H1 (cell line): ENCODE data around the gene RND3. TPM values are rescaled to one million over a fixed set of nuclear protein-coding genes. Genes with fewer than 3 reads are reported as not detected.

Source experiments
- CTCF ChIA-PET: fragments of 300-600 bp; sonication (Branson Sonifier 250); formaldehyde crosslinking; loops from one replicate; lab custom pipeline; 2021; ENCODE audit not compliant: partially characterized antibody; lab: Charles Lee
- POLR2A ChIA-PET: fragments of 300-600 bp; sonication (Branson Sonifier 250); formaldehyde crosslinking; loops from one replicate; lab custom pipeline; 2021; ENCODE audit warnings: inconsistent platforms; ENCODE audit not compliant: partially characterized antibody; lab: Charles Lee
- DNase-seq, 2 experiments: peaks; one replicate each; pipeline versions ENCODE4 v3.0.0 to v3.0.0-alpha.2; 2010 to 2022; ENCODE audit warnings: low spot score in 2 of 2, low read depth in 1 of 2, mixed read lengths in 1 of 2
- FAIRE-seq: peaks from 2 replicates; lab custom pipeline; 2011; peaks lifted over from hg19 to GRCh38; lab: Jason Lieb, UNC
- H2AFZ ChIP-seq: 2 replicates; pipeline ENCODE4 v1.8.1; 2012; ENCODE audit warnings: low read length, inconsistent platforms
- H2AK5ac ChIP-seq: 2 replicates; pipeline ENCODE4 v1.6.1; 2013; ENCODE audit warnings: low read depth, low read length
- H2BK120ac ChIP-seq: replicated peaks from 2 replicates; pipeline ENCODE3; 2013; ENCODE audit warnings: low read depth, low read length, inconsistent platforms
- H2BK12ac ChIP-seq: 2 replicates; pipeline ENCODE4 v1.6.1; 2013; ENCODE audit warnings: low read depth, low read length
- H2BK15ac ChIP-seq: 2 replicates; pipeline ENCODE4 v1.6.1; 2013; ENCODE audit warnings: low read length
- H2BK20ac ChIP-seq: 2 replicates; pipeline ENCODE4 v1.6.1; 2013; ENCODE audit warnings: low read length
- H2BK5ac ChIP-seq: 2 replicates; pipeline ENCODE4 v1.6.1; 2013; ENCODE audit warnings: low read depth, low read length
- H3K14ac ChIP-seq: 2 replicates; pipeline ENCODE4 v1.6.1; 2013; ENCODE audit warnings: inconsistent platforms; ENCODE audit not compliant: insufficient read length
- H3K18ac ChIP-seq: 2 replicates; pipeline ENCODE4 v1.6.1; 2013; ENCODE audit warnings: low read length; ENCODE audit errors: extremely low read depth
- H3K23ac ChIP-seq: 2 replicates; pipeline ENCODE4 v1.6.1; 2013; ENCODE audit warnings: inconsistent platforms; ENCODE audit not compliant: insufficient read length
- H3K23me2 ChIP-seq: 2 replicates; pipeline ENCODE4 v1.6.1; 2013; ENCODE audit warnings: low read depth, low read length
- H3K27ac ChIP-seq: 2 replicates; pipeline ENCODE4 v1.6.1; 2011; ENCODE audit warnings: low read depth, low read length, inconsistent platforms
- H3K27me3 ChIP-seq, 4 experiments: replicated peaks in 1 of 4; 1 replicate in 1 of 4; 2 replicates in 3 of 4; pipeline versions ENCODE4 v1.6.1 to v1.8.1; 2011 to 2013; ENCODE audit warnings: low read length in 3 of 4, mild to moderate bottlenecking in 3 of 4, inconsistent platforms in 2 of 4, mixed read lengths in 2 of 4, moderate library complexity in 1 of 4; ENCODE audit not compliant: control insufficient read depth in 3 of 4, insufficient read depth in 3 of 4; ENCODE audit errors: extremely low read depth in 1 of 4
- H3K36me3 ChIP-seq, 4 experiments: 2 replicates each; pipeline versions ENCODE4 v1.6.1 to v1.8.1; 2011 to 2013; ENCODE audit warnings: mild to moderate bottlenecking in 4 of 4, low read length in 3 of 4, moderate library complexity in 2 of 4, control low read depth in 1 of 4, inconsistent platforms in 1 of 4; ENCODE audit not compliant: insufficient read depth in 4 of 4, control insufficient read depth in 2 of 4
- H3K4ac ChIP-seq: replicated peaks from 2 replicates; pipeline ENCODE3; 2013; ENCODE audit warnings: low read length, low read depth, mixed read lengths, inconsistent platforms; ENCODE audit not compliant: insufficient read length
- H3K4me1 ChIP-seq, 4 experiments: replicated peaks in 1 of 4; 1 replicate in 1 of 4; 2 replicates in 3 of 4; pipeline versions ENCODE4 v1.6.1 to v1.8.1; 2011 to 2013; ENCODE audit warnings: low read length in 3 of 4, inconsistent platforms in 2 of 4, mixed read lengths in 1 of 4; ENCODE audit not compliant: insufficient read depth in 4 of 4, control insufficient read depth in 3 of 4
- H3K4me2 ChIP-seq, 2 experiments: 2 replicates each; pipeline versions ENCODE4 v1.6.1 to v1.8.1; 2011 to 2013; ENCODE audit warnings: low read depth in 2 of 2, low read length in 2 of 2, control low read depth in 1 of 2, inconsistent platforms in 1 of 2, mild to moderate bottlenecking in 1 of 2; ENCODE audit not compliant: insufficient read depth in 1 of 2
- H3K4me3 ChIP-seq, 4 experiments: fragments of 200-600, 300-600 bp in 1 of 4; sonication (generic), shearing (Covaris generic), sonication (Bioruptor Twin) in 1 of 4; 2 replicates each; pipeline versions ENCODE4 v1.5.1 to v1.8.1; 2011 to 2016; ENCODE audit warnings: low read length in 4 of 4, low read depth in 3 of 4, control low read depth in 2 of 4, inconsistent platforms in 2 of 4, mild to moderate bottlenecking in 2 of 4, mixed read lengths in 1 of 4, moderate library complexity in 1 of 4; ENCODE audit not compliant: insufficient read depth in 2 of 4; ENCODE audit errors: extremely low read depth in 1 of 4
- H3K56ac ChIP-seq: replicated peaks from 2 replicates; pipeline ENCODE3; 2013; ENCODE audit warnings: low read depth, mild to moderate bottlenecking, mixed read lengths, low read length, inconsistent platforms; ENCODE audit not compliant: insufficient read length
- H3K79me1 ChIP-seq: 2 replicates; pipeline ENCODE4 v1.6.1; 2013; ENCODE audit warnings: low read depth, low read length, control low read depth
- H3K79me2 ChIP-seq, 2 experiments: 2 replicates each; pipeline versions ENCODE4 v1.6.1 to v1.8.1; 2012 to 2013; ENCODE audit warnings: low read length in 2 of 2, mild to moderate bottlenecking in 2 of 2, inconsistent platforms in 1 of 2; ENCODE audit not compliant: insufficient read depth in 2 of 2, control insufficient read depth in 1 of 2
- H3K9ac ChIP-seq, 4 experiments: replicated peaks in 1 of 4; 1 replicate in 1 of 4; 2 replicates in 3 of 4; pipeline versions ENCODE4 v1.6.1 to v1.8.1; 2011 to 2013; ENCODE audit warnings: low read depth in 3 of 4, low read length in 3 of 4, control low read depth in 2 of 4, mild to moderate bottlenecking in 2 of 4, moderate library complexity in 2 of 4, inconsistent platforms in 1 of 4; ENCODE audit errors: extremely low read depth in 1 of 4
- H3K9me3 ChIP-seq, 2 experiments: 2 replicates each; pipeline versions ENCODE4 v1.6.1 to v1.8.1; 2012 to 2013; ENCODE audit warnings: mild to moderate bottlenecking in 2 of 2, moderate library complexity in 2 of 2, control low read depth in 1 of 2, inconsistent platforms in 1 of 2, low read depth in 1 of 2, low read length in 1 of 2, mixed read lengths in 1 of 2; ENCODE audit not compliant: insufficient read depth in 2 of 2
- H4K20me1 ChIP-seq, 2 experiments: replicated peaks in 1 of 2; 2 replicates each; pipeline versions ENCODE3 to v1.8.1; 2011 to 2013; ENCODE audit warnings: inconsistent platforms in 2 of 2, low read length in 2 of 2, mild to moderate bottlenecking in 1 of 2; ENCODE audit not compliant: insufficient read depth in 2 of 2, control insufficient read depth in 1 of 2
- H4K5ac ChIP-seq: 2 replicates; pipeline ENCODE4 v1.6.1; 2013; ENCODE audit warnings: low read length, low read depth, mixed read lengths, inconsistent platforms; ENCODE audit not compliant: insufficient read length
- H4K8ac ChIP-seq: 2 replicates; pipeline ENCODE4 v1.8.0; 2013; ENCODE audit warnings: mild to moderate bottlenecking, moderate library complexity, low read length, inconsistent platforms; ENCODE audit not compliant: insufficient read depth; ENCODE audit errors: extremely low read depth
- H4K91ac ChIP-seq: replicated peaks from 2 replicates; pipeline ENCODE3; 2013; ENCODE audit warnings: low read length, mixed read lengths, inconsistent platforms; ENCODE audit not compliant: insufficient read length
- BACH1 ChIP-seq: IDR thresholded peaks from 2 replicates; pipeline ENCODE4 v1.6.1; 2012; ENCODE audit warnings: low read length, improper control_type of control experiment
- CEBPB ChIP-seq: IDR thresholded peaks from 2 replicates; pipeline ENCODE4 v1.6.1; 2012; ENCODE audit warnings: low read depth, low read length
- CHD1 ChIP-seq: IDR thresholded peaks from 2 replicates; pipeline ENCODE4 v1.6.1; 2012; ENCODE audit warnings: low read depth, low read length, improper control_type of control experiment
- CREB1 ChIP-seq: IDR thresholded peaks from 2 replicates; pipeline ENCODE4 v1.6.1; 2012; ENCODE audit warnings: inconsistent platforms
- HDAC2 ChIP-seq, 2 experiments: fragments of 300-600 bp in 1 of 2; sonication (generic) in 1 of 2; IDR thresholded peaks; 2 replicates each; pipeline ENCODE4 v1.6.1; 2011 to 2012; ENCODE audit warnings: low read depth in 2 of 2, low read length in 2 of 2, mild to moderate bottlenecking in 2 of 2, moderate library complexity in 2 of 2, borderline replicate concordance in 1 of 2, inconsistent platforms in 1 of 2
- JUN ChIP-seq: IDR thresholded peaks from 2 replicates; pipeline ENCODE4 v1.6.1; 2011; ENCODE audit warnings: low read depth, mild to moderate bottlenecking, improper control_type of control experiment, low read length
- POU5F1 ChIP-seq: IDR thresholded peaks from 2 replicates; pipeline ENCODE4 v1.6.1; 2011; ENCODE audit warnings: low read depth, mild to moderate bottlenecking, low read length, moderate library complexity
- SIX5 ChIP-seq: IDR thresholded peaks from 2 replicates; pipeline ENCODE4 v1.6.1; 2011; ENCODE audit warnings: mild to moderate bottlenecking, low read depth, low read length
- TAF7 ChIP-seq: optimal IDR thresholded peaks from 2 replicates; pipeline ENCODE3; 2011; ENCODE audit warnings: low read depth, mild to moderate bottlenecking, inconsistent platforms, low read length, moderate library complexity, borderline replicate concordance
- TCF12 ChIP-seq: IDR thresholded peaks from 2 replicates; pipeline ENCODE4 v1.6.1; 2011; ENCODE audit warnings: low read depth, mild to moderate bottlenecking, low read length
- WGBS, 2 experiments: shearing (Covaris generic) in 1 of 2; methylation state at CpG; one replicate each; pipeline versions ENCODE4 v1.1.6 to v1.1.7; 2013 to 2015; ENCODE audit warnings: low lambda C conversion rate in 2 of 2, mixed read lengths in 2 of 2, inconsistent platforms in 1 of 2, low coverage in 1 of 2, missing lambda C conversion rate in 1 of 2; ENCODE audit not compliant: insufficient replicate concordance in 2 of 2, insufficient coverage in 1 of 2, insufficient read length in 1 of 2; ENCODE audit errors: extremely low coverage in 1 of 2, missing lambda C conversion rate in 1 of 2; 5-methylcytosine and 5-hydroxymethylcytosine counted together
- polyA plus RNA-seq, 7 experiments: library from polyadenylated mRNA; depleted of rRNA in 3 of 7; stranded (reverse) in 5 of 7; unstranded in 2 of 7; fragments of >200 nt in 5 of 7; fragments of 200-250 nt in 2 of 7; gene quantifications; 1 replicate in 5 of 7; 2 replicates in 1 of 7; 4 replicates in 1 of 7; pipeline versions ENCODE4 v1.2.1 to v1.2.3, GENCODE V29; 2011 to 2013; ENCODE audit warnings: missing spikeins in 2 of 7, mixed read lengths in 2 of 7
- total RNA-seq: library from RNA; stranded (reverse); fragmentation: NEBNext Ultra II Directional; extraction: Animal tissue kit (Norgen Biotek cat#: 25700); gene quantifications from 2 replicates; pipeline ENCODE4 v1.2.1, GENCODE V29; 2021
- TF ChIP-seq, protein P1 (sequence below): IDR thresholded peaks from 2 replicates; pipeline ENCODE4 v1.6.1; 2012; ENCODE audit warnings: inconsistent platforms
- TF ChIP-seq, protein P2 (sequence below), 3 experiments: IDR thresholded peaks; 1 replicate in 2 of 3; 2 replicates in 1 of 3; pipeline versions ENCODE4 v1.5.1 to v1.6.1; 2011; ENCODE audit warnings: low read length in 3 of 3, mild to moderate bottlenecking in 3 of 3, inconsistent platforms in 2 of 3, low read depth in 1 of 3, moderate library complexity in 1 of 3; ENCODE audit not compliant: insufficient read depth in 1 of 3; ENCODE audit errors: control extremely low read depth in 1 of 3

RND3 gene
- total and polyA plus RNA-seq, 2 of the 8 experiments (the other 6 are each of a cell fraction or from before 2014, with no cell fraction given) = 12.2 to 25.6 TPM

DNA sequence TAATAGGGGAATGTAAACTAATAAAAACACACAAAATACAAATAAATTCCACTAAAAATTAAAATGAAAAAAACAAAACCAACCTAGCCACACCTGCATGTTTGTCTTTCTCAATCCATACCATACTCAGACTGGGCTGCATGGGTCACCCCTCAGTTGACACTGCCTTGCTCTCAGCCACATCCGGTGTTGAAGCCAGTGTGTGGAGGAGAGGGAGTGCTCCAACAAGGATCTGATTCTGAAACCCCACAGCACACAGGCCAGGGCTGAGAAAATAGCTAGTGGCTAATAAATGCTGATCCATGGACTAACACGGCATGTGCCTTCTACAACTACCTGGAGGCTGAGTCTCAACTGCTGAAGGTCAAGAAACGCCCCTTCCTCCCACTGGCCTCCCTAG, 13.7 kb downstream of the RND3 start:
- 0 out of 2 replicates have a peak overlapping the region, but pooled peaks have one; percentile 9 for H2BK5ac ChIP-seq
- no peaks in the 10 kb centered on the region for H3K27me3 ChIP-seq
- H3K56ac ChIP-seq = no peak overlapping the region
- no peak overlapping the region for H3K14ac ChIP-seq
- no peaks in the 10 kb centered on the region for H3K23me2 ChIP-seq
- 92% methylated on average over 3 of the region's 3 CpGs; no CpG with 5 or more reads in 1 of the 2 experiments for WGBS, 2 experiments
- DNase-seq (no peak), FAIRE-seq (no peak)
- no peak overlapping the region for H3K27ac ChIP-seq
- no peak overlapping the region for H3K4me3 ChIP-seq
- H4K20me1 ChIP-seq = peaks cover 9 to 17% of the 10 kb centered on the region in 2 experiments
- H2BK12ac ChIP-seq = no peak overlapping the region
- ChIA-PET POLR2A (interaction anchor here (1.1 kb wide), 1 partner anchor 577 kb away, joined by 3 read pairs; no protein-coding TSS in a partner anchor), CTCF (interaction anchor here (0.5 to 1.6 kb wide), 4 partner anchors 11 to 876 kb away, joined by 3 read pairs; no protein-coding TSS in a partner anchor)
- no peak overlapping the region for H3K4ac ChIP-seq
- no peak overlapping the region for H3K18ac ChIP-seq
- H3K4me2 ChIP-seq = no peak overlapping the region
- peaks cover 0 to 9% (median 6%) of the 10 kb centered on the region in 4 experiments; a peak in 6 of 7 replicates for H3K4me1 ChIP-seq
- no peaks in the 10 kb centered on the region for H3K9me3 ChIP-seq
- H3K79me1 ChIP-seq = peaks cover 6% of the 10 kb centered on the region
- H4K91ac ChIP-seq = no peak overlapping the region
- no peak overlapping the region for H4K8ac ChIP-seq
- no peak overlapping the region for H2BK15ac ChIP-seq
- no peak overlapping the region for H2AK5ac ChIP-seq
- H3K23ac ChIP-seq = no peak overlapping the region
- H3K79me2 ChIP-seq = peaks cover 4 to 59% of the 10 kb centered on the region in 2 experiments
- no peak overlapping the region for H2BK120ac ChIP-seq
- no peak overlapping the region for H4K5ac ChIP-seq
- no peak overlapping the region for H3K9ac ChIP-seq
- peaks cover 2 to 61% (median 43%) of the 10 kb centered on the region in 4 experiments; a peak in 7 of 8 replicates for H3K36me3 ChIP-seq
- H2AFZ ChIP-seq = no peak overlapping the region
- H2BK20ac ChIP-seq = no peak overlapping the region
- TF ChIP-seq BACH1 (no peak), TAF7 (no peak), SIX5 (no peak), CEBPB (no peak), CREB1 (no peak), HDAC2 (IDR thresholded peaks at IDR 0.05; ENCODE audit: borderline replicate concordance in 1 of 2, low read depth in 2 of 2, low read length in 2 of 2) (no peak), JUN (no peak), TCF12 (no peak), POU5F1 (no peak), CHD1 (no peak)
- TF ChIP-seq, protein P1, sequence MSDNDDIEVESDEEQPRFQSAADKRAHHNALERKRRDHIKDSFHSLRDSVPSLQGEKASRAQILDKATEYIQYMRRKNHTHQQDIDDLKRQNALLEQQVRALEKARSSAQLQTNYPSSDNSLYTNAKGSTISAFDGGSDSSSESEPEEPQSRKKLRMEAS = no peak
- TF ChIP-seq, protein P2, sequence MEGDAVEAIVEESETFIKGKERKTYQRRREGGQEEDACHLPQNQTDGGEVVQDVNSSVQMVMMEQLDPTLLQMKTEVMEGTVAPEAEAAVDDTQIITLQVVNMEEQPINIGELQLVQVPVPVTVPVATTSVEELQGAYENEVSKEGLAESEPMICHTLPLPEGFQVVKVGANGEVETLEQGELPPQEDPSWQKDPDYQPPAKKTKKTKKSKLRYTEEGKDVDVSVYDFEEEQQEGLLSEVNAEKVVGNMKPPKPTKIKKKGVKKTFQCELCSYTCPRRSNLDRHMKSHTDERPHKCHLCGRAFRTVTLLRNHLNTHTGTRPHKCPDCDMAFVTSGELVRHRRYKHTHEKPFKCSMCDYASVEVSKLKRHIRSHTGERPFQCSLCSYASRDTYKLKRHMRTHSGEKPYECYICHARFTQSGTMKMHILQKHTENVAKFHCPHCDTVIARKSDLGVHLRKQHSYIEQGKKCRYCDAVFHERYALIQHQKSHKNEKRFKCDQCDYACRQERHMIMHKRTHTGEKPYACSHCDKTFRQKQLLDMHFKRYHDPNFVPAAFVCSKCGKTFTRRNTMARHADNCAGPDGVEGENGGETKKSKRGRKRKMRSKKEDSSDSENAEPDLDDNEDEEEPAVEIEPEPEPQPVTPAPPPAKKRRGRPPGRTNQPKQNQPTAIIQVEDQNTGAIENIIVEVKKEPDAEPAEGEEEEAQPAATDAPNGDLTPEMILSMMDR (IDR thresholded peaks at IDR 0.05; ENCODE audit: control extremely low read depth in 1 of 3, insufficient read depth in 1 of 3, low read depth in 1 of 3, low read length in 3 of 3) = no peak
